ENCODE data around the gene NUDT4. TPM values are rescaled to one million over a fixed set of nuclear protein-coding genes. Genes with fewer than 3 reads are reported as not detected.
"Not testable (repeated sequence)": the region's sequence is repeated elsewhere in the genome, so short reads cannot be mapped to it uniquely, and the experiment has no call there.

NUDT4 gene
- total RNA-seq, 2 experiments from 2014 or later, result 26.4 to 32.4 TPM

DNA sequence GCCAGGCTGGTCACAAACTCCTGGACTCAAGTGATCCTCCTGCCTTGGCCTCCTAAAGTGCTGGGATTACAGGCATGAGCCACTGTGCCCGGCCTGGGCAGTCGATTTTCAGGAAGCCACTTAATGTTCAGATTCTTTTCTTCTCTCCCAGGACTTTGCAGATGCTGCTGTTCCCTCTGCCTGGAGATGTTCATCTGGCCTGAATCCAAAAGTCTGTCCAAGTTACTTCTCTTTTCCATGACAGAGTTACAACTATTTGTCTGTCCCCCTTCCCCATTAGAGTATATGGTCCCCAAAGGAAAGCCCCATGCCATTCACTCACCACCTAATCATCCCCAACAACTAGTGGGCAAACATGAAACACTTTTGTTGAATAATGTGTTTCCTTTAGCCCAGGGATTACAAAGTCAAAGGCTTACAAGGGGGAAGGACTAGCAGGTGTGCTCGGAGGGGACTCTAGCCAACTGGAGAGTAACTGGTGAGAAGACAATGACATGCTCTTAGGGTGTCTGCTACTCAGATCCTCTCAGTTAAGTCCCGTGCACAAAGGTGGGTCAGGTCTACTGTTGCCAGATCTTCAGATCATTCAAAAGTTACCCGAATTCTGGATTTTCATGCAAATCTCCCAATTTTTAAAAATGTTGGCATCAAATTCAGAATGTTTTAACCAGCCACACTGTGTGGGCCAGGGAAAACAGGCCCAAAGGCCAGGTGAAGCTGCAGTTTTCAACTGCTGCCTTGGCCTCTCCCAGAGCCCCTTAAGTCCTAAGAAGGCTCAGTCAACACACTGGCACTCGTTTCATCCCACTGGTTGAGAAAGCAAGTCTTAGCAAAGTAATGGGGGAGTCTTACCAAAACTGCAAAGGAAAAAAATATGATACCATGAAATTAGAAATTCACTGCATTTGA is 29.6 kb downstream of the NUDT4 start:
- TF ChIP-seq EZH2phosphoT487 (IDR thresholded peaks at IDR 0.05; ENCODE audit: borderline replicate concordance, low read depth, low read length), result no peak
- no peak for TF ChIP-seq CTCF (conservative IDR thresholded peaks at IDR 0.05; ENCODE audit: low read length)
- Histone ChIP-seq H3K79me2 (ENCODE audit: insufficient read depth, low read depth, low read length) (peaks cover 28% of the 10 kb centered on the region), H4K20me1 (ENCODE audit: insufficient read depth, low read length) (peaks cover 12% of the 10 kb centered on the region), H3K36me3 (ENCODE audit: insufficient read depth, low read length) (peaks cover 88% of the 10 kb centered on the region), H3K9me2 (ENCODE audit: insufficient read depth, low read length) (no peaks in the 10 kb centered on the region), H3K4me1 (ENCODE audit: insufficient read depth, low read length, poor library complexity, severe bottlenecking) (no peaks in the 10 kb centered on the region), H3K4me2 (ENCODE audit: low read length) (no peak overlapping the region), H3K4me3 (ENCODE audit: low read depth, low read length, poor library complexity, severe bottlenecking) (no peak overlapping the region), H3K9me3 (ENCODE audit: low read length) (no peaks in the 10 kb centered on the region), H2AFZ (ENCODE audit: low read length) (no peak overlapping the region), H3K27ac (ENCODE audit: low read depth, low read length, poor library complexity, severe bottlenecking) (no peak overlapping the region)
- intact Hi-C loops (cut with micrococcal nuclease; ENCODE audit: unreplicated experiment), result no loop called here
- BruUV-seq (replicated peaks), result no TSS peak
- POLR2A ChIA-PET, result interaction anchor here (1.4 kb wide), 1 partner anchor 12 kb away, joined by 5 read pairs; no protein-coding TSS in a partner anchor
- DNase-seq (ENCODE audit: low spot score), result no peak
- CTCF ChIA-PET (ENCODE audit: unreplicated experiment), result no interaction called here

- Histone ChIP-seq H3K9me3 (ENCODE audit: low read length) (no peaks in the 10 kb centered on the region), H3K36me3 (ENCODE audit: insufficient read depth, low read length) (peaks cover 88% of the 10 kb centered on the region), H3K4me1 (ENCODE audit: insufficient read depth, low read length, poor library complexity, severe bottlenecking) (no peaks in the 10 kb centered on the region), H2AFZ (ENCODE audit: low read length) (no peak overlapping the region), H4K20me1 (ENCODE audit: insufficient read depth, low read length) (peaks cover 12% of the 10 kb centered on the region), H3K27ac (ENCODE audit: low read depth, low read length, poor library complexity, severe bottlenecking) (no peak overlapping the region), H3K4me2 (ENCODE audit: low read length) (no peak overlapping the region), H3K9me2 (ENCODE audit: insufficient read depth, low read length) (no peaks in the 10 kb centered on the region), H3K79me2 (ENCODE audit: insufficient read depth, low read depth, low read length) (peaks cover 34% of the 10 kb centered on the region), H3K4me3 (ENCODE audit: low read depth, low read length, poor library complexity, severe bottlenecking) (no peak overlapping the region)
- intact Hi-C loops (cut with micrococcal nuclease; ENCODE audit: unreplicated experiment), result no loop called here
- no peak for DNase-seq (ENCODE audit: low spot score)
- CTCF ChIA-PET (ENCODE audit: unreplicated experiment), result interaction anchor here (0.5 kb wide), 1 partner anchor 544 kb away, joined by 3 read pairs; no protein-coding TSS in a partner anchor
- no TSS peak for BruUV-seq (replicated peaks)
- POLR2A ChIA-PET, result interaction anchor here (1.2 to 1.6 kb wide), 3 partner anchors 11 to 15 kb away, joined by 4 to 5 read pairs (median 5); no protein-coding TSS in a partner anchor
- TF ChIP-seq CTCF (conservative IDR thresholded peaks at IDR 0.05; ENCODE audit: low read length), result no peak
- no peak for TF ChIP-seq EZH2phosphoT487 (IDR thresholded peaks at IDR 0.05; ENCODE audit: borderline replicate concordance, low read depth, low read length)
Observed at GRCh38 chr12:93407963-93408283, 30.2 kb downstream of the NUDT4 start.

DNA sequence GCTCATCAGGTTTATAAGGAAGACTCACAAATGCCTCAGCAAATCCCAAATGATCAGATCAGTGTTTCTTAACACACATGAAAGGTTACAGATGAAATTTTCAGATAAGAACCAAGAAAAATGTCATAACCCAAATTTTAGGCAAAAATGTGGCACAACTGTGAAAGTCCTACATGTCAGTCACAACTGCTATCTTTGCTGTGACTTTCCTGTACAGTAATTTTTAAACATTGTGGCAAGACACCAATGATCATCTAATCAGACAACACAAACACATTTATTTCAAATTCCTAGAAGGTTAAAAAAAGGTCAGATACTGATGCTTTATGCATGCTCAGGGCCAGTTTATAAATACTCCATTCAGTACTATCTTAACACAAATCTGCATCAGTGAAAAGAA is 31.1 kb downstream of the NUDT4 start:
- Histone ChIP-seq H3K9me2 (ENCODE audit: insufficient read depth, low read length) (no peaks in the 10 kb centered on the region), H3K9me3 (ENCODE audit: low read length) (no peaks in the 10 kb centered on the region), H3K79me2 (ENCODE audit: insufficient read depth, low read depth, low read length) (peaks cover 43% of the 10 kb centered on the region), H3K4me1 (ENCODE audit: insufficient read depth, low read length, poor library complexity, severe bottlenecking) (no peaks in the 10 kb centered on the region), H3K4me3 (ENCODE audit: low read depth, low read length, poor library complexity, severe bottlenecking) (no peak overlapping the region), H4K20me1 (ENCODE audit: insufficient read depth, low read length) (peaks cover 18% of the 10 kb centered on the region), H3K36me3 (ENCODE audit: insufficient read depth, low read length) (peaks cover 90% of the 10 kb centered on the region), H2AFZ (ENCODE audit: low read length) (no peak overlapping the region), H3K27ac (ENCODE audit: low read depth, low read length, poor library complexity, severe bottlenecking) (no peak overlapping the region), H3K4me2 (ENCODE audit: low read length) (no peak overlapping the region)
- no peak for DNase-seq (ENCODE audit: low spot score)
- TF ChIP-seq EZH2phosphoT487 (IDR thresholded peaks at IDR 0.05; ENCODE audit: borderline replicate concordance, low read depth, low read length) (no peak), CTCF (conservative IDR thresholded peaks at IDR 0.05; ENCODE audit: low read length) (no peak)
- ChIA-PET CTCF (ENCODE audit: unreplicated experiment) (no interaction called here), POLR2A (interaction anchor here (0.6 to 1.6 kb wide), 4 partner anchors 11 to 231 kb away, joined by 3 to 5 read pairs (median 4); no protein-coding TSS in a partner anchor)
- intact Hi-C loops (cut with micrococcal nuclease; ENCODE audit: unreplicated experiment), result no loop called here
- no TSS peak for BruUV-seq (replicated peaks)

DNA sequence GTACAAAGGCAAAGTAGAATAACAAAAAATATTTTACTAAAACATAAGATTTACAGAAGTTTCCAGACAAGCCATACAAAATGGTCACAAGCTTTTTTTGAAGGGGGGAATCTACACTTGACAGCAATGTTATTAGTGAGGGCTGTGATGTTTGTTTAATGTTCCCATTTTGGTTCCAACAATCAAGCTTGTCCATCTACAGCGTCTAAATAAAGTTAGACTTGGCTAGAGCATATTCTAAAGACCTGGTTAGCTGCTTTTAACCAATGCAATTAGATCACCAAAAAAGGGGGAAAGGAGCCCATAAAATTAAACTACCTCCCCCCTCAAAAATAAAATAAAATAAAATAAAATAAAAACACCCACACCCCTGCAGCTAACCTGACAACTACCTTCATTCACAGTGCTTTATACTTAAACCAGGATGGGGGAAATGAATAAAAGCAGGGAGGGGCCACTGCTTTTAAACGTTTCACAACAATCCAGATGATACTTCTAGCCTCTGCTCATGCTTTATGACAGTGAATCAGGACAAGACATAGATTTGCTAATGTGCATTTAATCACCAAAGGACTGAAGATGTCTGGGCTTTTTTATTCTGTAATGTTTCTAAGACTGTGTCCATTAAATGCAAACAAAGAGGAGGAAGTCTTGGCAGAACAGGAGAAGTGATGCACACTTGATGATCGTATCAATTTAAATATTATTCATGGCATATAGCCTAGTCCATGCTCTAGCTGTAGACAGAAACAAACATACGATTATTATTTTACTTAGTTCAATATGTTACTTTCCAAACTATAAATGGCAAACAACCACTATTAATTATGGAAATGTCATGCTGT is 31.8 kb downstream of the NUDT4 start:
- POLR2A ChIA-PET, result interaction anchor here (0.6 to 2.2 kb wide), 4 partner anchors 10 to 463 kb away, joined by 4 to 8 read pairs (median 4); no protein-coding TSS in a partner anchor
- H3K4me3 ChIP-seq (ENCODE audit: low read depth, low read length, poor library complexity, severe bottlenecking); H2AFZ ChIP-seq (ENCODE audit: low read length); DNase-seq (ENCODE audit: low spot score); H3K4me2 ChIP-seq (ENCODE audit: low read length); CTCF ChIA-PET (ENCODE audit: unreplicated experiment); H3K9me2 ChIP-seq (ENCODE audit: insufficient read depth, low read length); H3K4me1 ChIP-seq (ENCODE audit: insufficient read depth, low read length, poor library complexity, severe bottlenecking); H3K9me3 ChIP-seq (ENCODE audit: low read length); H3K27ac ChIP-seq (ENCODE audit: low read depth, low read length, poor library complexity, severe bottlenecking): not testable (repeated sequence)
- intact Hi-C loops (cut with micrococcal nuclease; ENCODE audit: unreplicated experiment), result loop anchor here (10.0 kb wide), 1 partner anchor 695 kb away; no protein-coding TSS in a partner anchor
- Histone ChIP-seq H3K36me3 (ENCODE audit: insufficient read depth, low read length) (peaks cover 86% of the 10 kb centered on the region), H4K20me1 (ENCODE audit: insufficient read depth, low read length) (peaks cover 14% of the 10 kb centered on the region), H3K79me2 (ENCODE audit: insufficient read depth, low read depth, low read length) (peaks cover 50% of the 10 kb centered on the region)
- TSS peak; percentile 85 for BruUV-seq (replicated peaks)
